Measurements from ENCODE around the gene PPM1A.

Gene PPM1A

DNA sequence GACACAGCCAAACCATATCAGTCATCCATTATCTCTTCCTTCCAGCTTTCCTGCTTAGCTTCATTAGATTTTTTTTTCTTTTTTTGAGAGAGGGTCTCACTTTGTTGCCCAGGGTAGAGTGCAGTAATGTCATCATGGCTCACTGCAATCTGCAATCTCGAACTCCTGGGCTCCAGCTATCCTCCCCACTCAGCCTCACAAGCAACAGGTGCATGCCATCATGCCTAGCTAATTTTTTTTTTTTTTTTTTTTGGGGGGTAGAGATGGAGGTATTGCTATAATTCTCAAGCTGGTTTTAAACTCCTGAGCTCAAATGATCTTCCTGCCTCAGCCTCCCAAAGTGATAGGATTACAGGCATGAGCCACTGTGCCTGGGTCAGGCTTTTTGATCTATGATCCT is 38.3 kb upstream of the PPM1A start:
- H3K36me3 ChIP-seq (ENCODE audit: low read length), result no peaks in the 10 kb centered on the region
- no peaks in the 10 kb centered on the region for H3K27me3 ChIP-seq (ENCODE audit: low read length)
- H3K9ac ChIP-seq (ENCODE audit: low read length), result no peak overlapping the region
- H3K4me2 ChIP-seq (ENCODE audit: low read depth, low read length, poor library complexity, severe bottlenecking), result no peak overlapping the region
- no peaks in the 10 kb centered on the region for H3F3A ChIP-seq (ENCODE audit: insufficient read depth)
- H3K4me3 ChIP-seq (ENCODE audit: insufficient read depth, low read length, poor library complexity, severe bottlenecking), result no peak overlapping the region
- no peaks in the 10 kb centered on the region for H3K9me2 ChIP-seq (replicated peaks; ENCODE audit: insufficient read depth, low read length)
- H3K79me2 ChIP-seq (ENCODE audit: insufficient read depth, low read length), result no peaks in the 10 kb centered on the region
- no peak for TF ChIP-seq CTCF (IDR thresholded peaks at IDR 0.05; ENCODE audit: insufficient read depth, low read length, poor library complexity, severe bottlenecking)
- TF ChIP-seq EZH2phosphoT487 (conservative IDR thresholded peaks at IDR 0.05; ENCODE audit: low read length), result no peak
- H3K9me3 ChIP-seq (ENCODE audit: insufficient read depth, low read length), result no peaks in the 10 kb centered on the region
- no peak overlapping the region for H2AFZ ChIP-seq (ENCODE audit: low read depth, low read length, severe bottlenecking)
- H3K27ac ChIP-seq (ENCODE audit: low read depth, low read length), result no peak overlapping the region
- no peaks in the 10 kb centered on the region for H4K20me1 ChIP-seq (ENCODE audit: low read depth, low read length)

- Histone ChIP-seq H3F3A (ENCODE audit: insufficient read depth) (no peaks in the 10 kb centered on the region), H3K27ac (ENCODE audit: low read depth, low read length) (no peak overlapping the region), H3K27me3 (ENCODE audit: low read length) (no peaks in the 10 kb centered on the region), H2AFZ (ENCODE audit: low read depth, low read length, severe bottlenecking) (no peak overlapping the region), H3K9me3 (ENCODE audit: insufficient read depth, low read length) (no peaks in the 10 kb centered on the region), H4K20me1 (ENCODE audit: low read depth, low read length) (no peaks in the 10 kb centered on the region), H3K36me3 (ENCODE audit: low read length) (no peaks in the 10 kb centered on the region), H3K4me3 (ENCODE audit: insufficient read depth, low read length, poor library complexity, severe bottlenecking) (no peak overlapping the region), H3K9me2 (replicated peaks; ENCODE audit: insufficient read depth, low read length) (no peaks in the 10 kb centered on the region), H3K9ac (ENCODE audit: low read length) (no peak overlapping the region), H3K4me2 (ENCODE audit: low read depth, low read length, poor library complexity, severe bottlenecking) (no peak overlapping the region), H3K79me2 (ENCODE audit: insufficient read depth, low read length) (no peaks in the 10 kb centered on the region)
- TF ChIP-seq EZH2phosphoT487 (conservative IDR thresholded peaks at IDR 0.05; ENCODE audit: low read length) (no peak), CTCF (IDR thresholded peaks at IDR 0.05; ENCODE audit: insufficient read depth, low read length, poor library complexity, severe bottlenecking) (no peak)
Measured at GRCh38 chr14:60211153-60211552, 37.9 kb upstream of the PPM1A start.

GRCh38 chr14:60212503-60213371 is 36.3 kb upstream of the PPM1A start:
- Histone ChIP-seq H3K9me2 (replicated peaks; ENCODE audit: insufficient read depth, low read length) (no peaks in the 10 kb centered on the region), H3K36me3 (ENCODE audit: low read length) (no peaks in the 10 kb centered on the region), H3F3A (ENCODE audit: insufficient read depth) (no peaks in the 10 kb centered on the region), H3K27me3 (ENCODE audit: low read length) (no peaks in the 10 kb centered on the region), H3K79me2 (ENCODE audit: insufficient read depth, low read length) (no peaks in the 10 kb centered on the region), H3K4me3 (ENCODE audit: insufficient read depth, low read length, poor library complexity, severe bottlenecking) (no peak overlapping the region), H2AFZ (ENCODE audit: low read depth, low read length, severe bottlenecking) (no peak overlapping the region), H3K9me3 (ENCODE audit: insufficient read depth, low read length) (no peaks in the 10 kb centered on the region), H3K9ac (ENCODE audit: low read length) (no peak overlapping the region), H3K27ac (ENCODE audit: low read depth, low read length) (no peak overlapping the region), H4K20me1 (ENCODE audit: low read depth, low read length) (no peaks in the 10 kb centered on the region), H3K4me2 (ENCODE audit: low read depth, low read length, poor library complexity, severe bottlenecking) (no peak overlapping the region)
- TF ChIP-seq EZH2phosphoT487 (conservative IDR thresholded peaks at IDR 0.05; ENCODE audit: low read length) (no peak), CTCF (IDR thresholded peaks at IDR 0.05; ENCODE audit: insufficient read depth, low read length, poor library complexity, severe bottlenecking) (no peak)
